PC-3 (cell line): ENCODE data around the gene SYCE1. TPM values are rescaled to one million over a fixed set of nuclear protein-coding genes. Genes with fewer than 3 reads are reported as not detected.
"Not testable (repeated sequence)": the region's sequence is repeated elsewhere in the genome, so short reads cannot be mapped to it uniquely, and the experiment has no call there.

Experiments
- ATAC-seq: fragments of 200-7000 bp; cut with Tn5 transposase; 2 replicates; pipeline ENCODE4 v1.9.1; 2020; ENCODE audit warnings: mild to moderate bottlenecking, moderate library complexity
- BruUV-seq: library from RNA; stranded (reverse); fragments of 400-500 nt; replicated peaks from 2 replicates; lab custom pipeline; 2021; lab: Mats Ljungman, UMichigan
- CTCF ChIA-PET: fragments of 300-600 bp; sonication (Branson Sonifier 250); formaldehyde crosslinking; loops from one replicate; lab custom pipeline; 2022; ENCODE audit warnings: antibody characterized with exemption; lab: Charles Lee
- POLR2A ChIA-PET: fragments of 300-600 bp; sonication (Branson Sonifier 250); formaldehyde crosslinking; loops from one replicate; lab custom pipeline; 2022; ENCODE audit warnings: antibody characterized with exemption; ENCODE audit not compliant: unreplicated experiment; lab: Charles Lee
- DNase-seq: peaks from one replicate; pipeline ENCODE4 v3.0.0-alpha.2; 2015
- H2AFZ ChIP-seq: fragments of 300-600 bp; sonication (generic); 2 replicates; pipeline ENCODE4 v1.6.0; 2016; ENCODE audit warnings: antibody characterized with exemption, low read length
- H3F3A ChIP-seq: fragments of 300-600 bp; sonication (generic); one replicate; pipeline ENCODE4 v1.6.0; 2017; ENCODE audit warnings: antibody characterized with exemption, low read length, control low read depth, mild to moderate bottlenecking; ENCODE audit not compliant: unreplicated experiment
- H3K27ac ChIP-seq: fragments of 300-600 bp; sonication (generic); 2 replicates; pipeline ENCODE4 v1.5.1; 2016; ENCODE audit warnings: mild to moderate bottlenecking, low read length
- H3K27me3 ChIP-seq: fragments of 300-600 bp; sonication (generic); 2 replicates; pipeline ENCODE4 v1.6.1; 2016; ENCODE audit warnings: low read length, mixed read lengths
- H3K36me3 ChIP-seq: fragments of 300-600 bp; sonication (generic); 2 replicates; pipeline ENCODE4 v1.6.1; 2016; ENCODE audit warnings: low read depth, mixed run types, low read length, mixed read lengths
- H3K4me1 ChIP-seq: fragments of 300-600 bp; sonication (generic); 2 replicates; pipeline ENCODE4 v1.5.1; 2016; ENCODE audit warnings: low read length; ENCODE audit not compliant: insufficient read depth
- H3K4me2 ChIP-seq: fragments of 300-600 bp; sonication (generic); 2 replicates; pipeline ENCODE4 v1.6.0; 2016; ENCODE audit warnings: low read length
- H3K4me3 ChIP-seq: fragments of 300-600 bp; sonication (generic); 2 replicates; pipeline ENCODE4 v1.5.1; 2016; ENCODE audit warnings: mild to moderate bottlenecking, low read length, mixed read lengths
- H3K79me2 ChIP-seq: fragments of 300-600 bp; sonication (generic); 2 replicates; pipeline ENCODE4 v1.6.1; 2017; ENCODE audit warnings: low read length, mixed read lengths
- H3K9ac ChIP-seq: fragments of 300-600 bp; sonication (generic); 2 replicates; pipeline ENCODE4 v1.6.0; 2016; ENCODE audit warnings: mild to moderate bottlenecking, low read length
- H3K9me2 ChIP-seq: fragments of 300-600 bp; sonication (generic); replicated peaks from 2 replicates; pipeline ENCODE4 v1.6.1; 2016; ENCODE audit warnings: mixed run types, low read length, mixed read lengths
- H3K9me3 ChIP-seq: fragments of 300-600 bp; sonication (generic); 2 replicates; pipeline ENCODE4 v1.6.1; 2016; ENCODE audit warnings: low read length, mixed read lengths
- H4K20me1 ChIP-seq: fragments of 300-600 bp; sonication (generic); 2 replicates; pipeline ENCODE4 v1.6.1; 2016; ENCODE audit warnings: low read length, mixed read lengths
- EZH2 ChIP-seq: fragments of 300-600 bp; sonication (generic); IDR thresholded peaks from one replicate; pipeline ENCODE4 v1.6.1; 2017; ENCODE audit warnings: antibody characterized with exemption, mild to moderate bottlenecking, low read length; ENCODE audit not compliant: unreplicated experiment
- EZH2phosphoT487 ChIP-seq: fragments of 300-600 bp; sonication (generic); IDR thresholded peaks from 2 replicates; pipeline ENCODE4 v1.6.1; 2018; ENCODE audit warnings: mild to moderate bottlenecking, antibody characterized with exemption, low read length, borderline replicate concordance
- intact Hi-C: fragments of 100-400 bp; cut with micrococcal nuclease; formaldehyde crosslinking; loops from 2 replicates; pipeline ENCODE4 v1.9.0; 2023
- total RNA-seq: library from RNA; depleted of rRNA; stranded (reverse); fragments of >200 nt; gene quantifications from 2 replicates; pipeline ENCODE4 v1.2.3, GENCODE V29; 2014
- TF ChIP-seq, protein P1 (sequence below): fragments of 300-600 bp; sonication (generic); conservative IDR thresholded peaks from 2 replicates; pipeline ENCODE4 v1.5.1; 2017; ENCODE audit warnings: antibody characterized with exemption, low read depth, mild to moderate bottlenecking, low read length

Gene SYCE1
- total RNA-seq, 1 experiment from 2014 or later = not detected

DNA sequence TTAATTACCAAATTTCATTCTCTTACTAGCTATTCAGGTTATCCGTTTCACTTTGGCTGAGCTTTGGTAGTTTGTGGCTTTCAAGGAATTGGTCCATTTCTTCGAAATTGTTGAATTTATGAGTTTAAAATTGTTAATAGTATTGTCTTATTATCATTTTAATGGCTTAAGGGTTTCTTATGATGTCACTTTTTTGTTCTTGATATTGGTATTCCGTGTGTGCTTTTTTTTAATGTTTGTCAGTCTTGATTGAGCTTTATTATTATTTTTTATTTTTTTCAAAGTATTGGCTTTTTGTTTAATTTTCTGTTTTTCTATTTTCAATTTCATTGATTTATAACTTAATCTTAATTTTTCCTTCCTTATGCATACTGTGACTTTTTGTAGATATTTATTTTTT is 35.3 kb upstream of the SYCE1 start:
- H3K27ac ChIP-seq = no peak overlapping the region
- CTCF ChIA-PET = interaction anchor here (0.6 kb wide), 1 partner anchor 12 kb away, joined by 4 read pairs; no protein-coding TSS in a partner anchor
- TF ChIP-seq, protein P1, sequence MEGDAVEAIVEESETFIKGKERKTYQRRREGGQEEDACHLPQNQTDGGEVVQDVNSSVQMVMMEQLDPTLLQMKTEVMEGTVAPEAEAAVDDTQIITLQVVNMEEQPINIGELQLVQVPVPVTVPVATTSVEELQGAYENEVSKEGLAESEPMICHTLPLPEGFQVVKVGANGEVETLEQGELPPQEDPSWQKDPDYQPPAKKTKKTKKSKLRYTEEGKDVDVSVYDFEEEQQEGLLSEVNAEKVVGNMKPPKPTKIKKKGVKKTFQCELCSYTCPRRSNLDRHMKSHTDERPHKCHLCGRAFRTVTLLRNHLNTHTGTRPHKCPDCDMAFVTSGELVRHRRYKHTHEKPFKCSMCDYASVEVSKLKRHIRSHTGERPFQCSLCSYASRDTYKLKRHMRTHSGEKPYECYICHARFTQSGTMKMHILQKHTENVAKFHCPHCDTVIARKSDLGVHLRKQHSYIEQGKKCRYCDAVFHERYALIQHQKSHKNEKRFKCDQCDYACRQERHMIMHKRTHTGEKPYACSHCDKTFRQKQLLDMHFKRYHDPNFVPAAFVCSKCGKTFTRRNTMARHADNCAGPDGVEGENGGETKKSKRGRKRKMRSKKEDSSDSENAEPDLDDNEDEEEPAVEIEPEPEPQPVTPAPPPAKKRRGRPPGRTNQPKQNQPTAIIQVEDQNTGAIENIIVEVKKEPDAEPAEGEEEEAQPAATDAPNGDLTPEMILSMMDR = no peak
- TF ChIP-seq EZH2 (no peak), EZH2phosphoT487 (no peak)
- no peak overlapping the region for H3K4me3 ChIP-seq
- H3K36me3 ChIP-seq = no peaks in the 10 kb centered on the region
- H3K4me2 ChIP-seq = no peak overlapping the region
- no peaks in the 10 kb centered on the region for H3K9me2 ChIP-seq
- BruUV-seq = no TSS peak
- H3K79me2 ChIP-seq = no peaks in the 10 kb centered on the region
- no peaks in the 10 kb centered on the region for H3F3A ChIP-seq
- POLR2A ChIA-PET = no interaction called here
- peaks cover 62% of the 10 kb centered on the region for H3K27me3 ChIP-seq
- H4K20me1 ChIP-seq = no peaks in the 10 kb centered on the region
- intact Hi-C loops = no loop called here
- no peak overlapping the region for H2AFZ ChIP-seq
- no peaks in the 10 kb centered on the region for H3K4me1 ChIP-seq
- ATAC-seq = no peak
- H3K9ac ChIP-seq = no peak overlapping the region
- no peaks in the 10 kb centered on the region for H3K9me3 ChIP-seq
- DNase-seq = no peak

DNA sequence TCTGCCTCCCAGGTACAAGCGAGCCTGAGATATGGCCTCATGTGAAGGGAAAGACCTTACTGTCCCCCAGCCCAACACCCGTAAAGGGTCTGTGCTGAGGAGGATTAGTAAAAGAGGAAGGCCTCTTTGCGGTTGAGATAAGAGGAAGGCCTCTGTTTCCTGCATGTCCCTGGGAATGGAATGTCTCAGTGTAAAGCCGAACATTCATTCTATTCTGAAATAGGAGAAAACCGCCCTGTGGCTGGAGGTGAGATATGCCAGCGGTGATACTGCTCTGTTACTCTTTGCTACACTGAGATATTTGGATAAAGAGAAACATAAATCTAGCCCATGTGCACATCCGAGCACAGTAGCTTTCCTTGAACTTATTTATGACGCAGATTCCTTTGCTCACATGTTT is 34.5 kb upstream of the SYCE1 start:
- CTCF ChIA-PET, H3K9ac ChIP-seq, H3K4me3 ChIP-seq, H3K79me2 ChIP-seq, ATAC-seq, DNase-seq, H3K4me1 ChIP-seq, H4K20me1 ChIP-seq, H3F3A ChIP-seq, H3K27ac ChIP-seq, H3K9me3 ChIP-seq, H3K9me2 ChIP-seq, H3K36me3 ChIP-seq, H2AFZ ChIP-seq, H3K4me2 ChIP-seq, POLR2A ChIA-PET, intact Hi-C loops, BruUV-seq: not testable (repeated sequence)
- H3K27me3 ChIP-seq = peaks cover 61% of the 10 kb centered on the region

DNA sequence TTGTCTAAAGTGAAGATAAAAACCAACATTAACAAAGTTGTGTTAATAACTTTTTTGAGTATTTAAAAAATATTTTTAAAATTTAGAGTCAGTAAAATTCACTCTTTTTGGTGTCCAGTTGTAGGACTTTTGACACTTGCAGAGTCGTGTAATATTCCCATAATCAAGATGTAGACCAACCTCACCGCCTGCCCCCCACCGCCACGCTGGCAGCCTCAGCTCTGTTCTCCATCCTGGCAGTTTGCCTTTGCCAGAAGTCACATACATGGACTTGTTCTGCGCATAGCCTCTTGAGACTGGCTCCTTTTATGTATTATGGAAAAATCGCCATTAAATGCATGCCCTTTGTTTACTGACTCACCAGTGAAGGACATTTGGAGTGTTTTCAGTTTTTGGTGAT is 27.3 kb upstream of the SYCE1 start:
- Histone ChIP-seq H3F3A (no peaks in the 10 kb centered on the region), H3K4me3 (no peak overlapping the region), H3K36me3 (no peaks in the 10 kb centered on the region), H4K20me1 (no peaks in the 10 kb centered on the region), H3K27me3 (peaks cover 67% of the 10 kb centered on the region), H3K4me1 (no peaks in the 10 kb centered on the region), H3K4me2 (no peak overlapping the region), H2AFZ (no peak overlapping the region), H3K27ac (no peak overlapping the region), H3K9me3 (no peaks in the 10 kb centered on the region), H3K79me2 (no peaks in the 10 kb centered on the region), H3K9me2 (no peaks in the 10 kb centered on the region), H3K9ac (no peak overlapping the region)
- DNase-seq = no peak
- BruUV-seq = no TSS peak
- ChIA-PET CTCF (no interaction called here), POLR2A (no interaction called here)
- TF ChIP-seq EZH2phosphoT487 (no peak), EZH2 (no peak)
- TF ChIP-seq, protein P1 = no peak
- no peak for ATAC-seq
- intact Hi-C loops = no loop called here
